K562 (cell line): ENCODE data around the gene DIP2C. TPM values are rescaled to one million over a fixed set of nuclear protein-coding genes. Genes with fewer than 3 reads are reported as not detected.

Experiments
- ATAC-seq: fragments of 200-7000 bp; cut with Tn5 transposase; 3 replicates; pipeline ENCODE4 v1.9.1; 2020; ENCODE audit warnings: moderate library complexity
- BruUV-seq: library from RNA; stranded (reverse); fragments of 400-500 nt; replicated peaks from 2 replicates; lab custom pipeline; 2021; lab: Mats Ljungman, UMichigan
- CTCF ChIA-PET: fragments of 300-600 bp; formaldehyde crosslinking; extraction: SDS; loops from one replicate; lab custom pipeline; 2021; ENCODE audit warnings: low intra/inter-chr PET ratio; lab: Yijun Ruan, JAX
- POLR2A ChIA-PET: fragments of 300-600, 350-650 bp; sonication (Branson Sonifier 250); formaldehyde crosslinking; extraction: SDS; loops from one replicate; lab custom pipeline; 2021; ENCODE audit warnings: antibody characterized with exemption, inconsistent platforms; lab: Yijun Ruan, JAX
- DNase-seq, 4 experiments: peaks; one replicate each; pipeline versions ENCODE4 v3.0.0 to v3.0.0-alpha.2; 2011 to 2018; ENCODE audit warnings: low spot score in 3 of 4, mixed read lengths in 3 of 4; ENCODE audit errors: extremely low read depth in 1 of 4
- FAIRE-seq: peaks from 2 replicates; lab custom pipeline; 2011; peaks lifted over from hg19 to GRCh38; lab: Jason Lieb, UNC
- H2AFZ ChIP-seq: 2 replicates; pipeline ENCODE4 v1.6.0; 2011; ENCODE audit warnings: low read depth, low read length, control low read depth, inconsistent platforms
- H3K27ac ChIP-seq: fragments of 200-600 bp; 3 replicates; pipeline ENCODE4 v1.8.0; 2011; ENCODE audit warnings: low read depth, mild to moderate bottlenecking, control low read depth, inconsistent platforms, low read length, moderate library complexity, mixed read lengths; ENCODE audit errors: extremely low read depth
- H3K27me3 ChIP-seq, 2 experiments: fragments of 300-600 bp in 1 of 2; 2 replicates in 1 of 2; 3 replicates in 1 of 2; pipeline versions ENCODE4 v1.6.0 to v1.8.0; 2011; ENCODE audit warnings: inconsistent platforms in 2 of 2, low read length in 2 of 2, mild to moderate bottlenecking in 1 of 2, mixed read lengths in 1 of 2, moderate library complexity in 1 of 2; ENCODE audit not compliant: control insufficient read depth in 2 of 2, insufficient read depth in 2 of 2
- H3K36me3 ChIP-seq: fragments of 300-600 bp; 3 replicates; pipeline ENCODE4 v1.8.0; 2011; ENCODE audit warnings: mild to moderate bottlenecking, low read length, inconsistent platforms; ENCODE audit not compliant: control insufficient read depth, insufficient read depth
- H3K4me1 ChIP-seq, 2 experiments: fragments of 200-600 bp in 1 of 2; replicated peaks in 1 of 2; 2 replicates in 1 of 2; 3 replicates in 1 of 2; pipeline versions ENCODE4 v1.5.1 to v1.8.0; 2011; ENCODE audit warnings: inconsistent platforms in 2 of 2, low read length in 2 of 2, mild to moderate bottlenecking in 1 of 2, mixed read lengths in 1 of 2, moderate library complexity in 1 of 2; ENCODE audit not compliant: control insufficient read depth in 2 of 2, insufficient read depth in 2 of 2
- H3K4me2 ChIP-seq: 2 replicates; pipeline ENCODE4 v1.6.1; 2011; ENCODE audit warnings: low read length, control low read depth, inconsistent platforms, mixed read lengths; ENCODE audit not compliant: insufficient read depth
- H3K4me3 ChIP-seq: fragments of 200-600 bp; sonication (generic), shearing (Covaris generic); 2 replicates; pipeline ENCODE4 v1.5.1; 2016; ENCODE audit warnings: control low read depth, inconsistent platforms
- H3K79me2 ChIP-seq: fragments of 200-600 bp; 3 replicates; pipeline ENCODE4 v1.8.0; 2011; ENCODE audit warnings: low read length, inconsistent platforms; ENCODE audit not compliant: control insufficient read depth, insufficient read depth
- H3K9ac ChIP-seq, 2 experiments: 2 replicates each; pipeline versions ENCODE4 v1.6.0 to v1.6.1; 2011; ENCODE audit warnings: low read depth in 2 of 2, low read length in 2 of 2, control low read depth in 1 of 2, inconsistent platforms in 1 of 2, mild to moderate bottlenecking in 1 of 2, mixed read lengths in 1 of 2; ENCODE audit not compliant: insufficient read depth in 1 of 2
- H3K9me1 ChIP-seq: one replicate; pipeline ENCODE4 v1.6.0; 2011; ENCODE audit warnings: inconsistent platforms, mild to moderate bottlenecking, low read length, moderate library complexity; ENCODE audit not compliant: control insufficient read depth, insufficient read depth
- H3K9me3 ChIP-seq: replicated peaks from 2 replicates; pipeline ENCODE4 v1.5.1; 2011; ENCODE audit warnings: low read depth, low read length, inconsistent platforms; ENCODE audit not compliant: control insufficient read depth, insufficient read depth
- H4K20me1 ChIP-seq: replicated peaks from 2 replicates; pipeline ENCODE4 v1.6.1; 2011; ENCODE audit warnings: low read length, inconsistent platforms, mixed read lengths; ENCODE audit not compliant: control insufficient read depth, insufficient read depth
- ADNP ChIP-seq: fragments of 200-800 bp; sonication (Bioruptor generic); IDR thresholded peaks from 2 replicates; pipeline ENCODE4 v1.6.1; 2016; ENCODE audit warnings: missing genetic modification characterization, missing compliant biosample characterization
- AFF1 ChIP-seq, 2 experiments: fragments of 450-650 bp; IDR thresholded peaks; 2 replicates each; pipeline ENCODE4 v1.6.1; 2018; ENCODE audit warnings: mild to moderate bottlenecking in 2 of 2, low read depth in 1 of 2; ENCODE audit not compliant: partially characterized antibody in 2 of 2
- ATF1 ChIP-seq, 2 experiments: fragments of 450-650 bp in 1 of 2; IDR thresholded peaks; 2 replicates each; pipeline ENCODE4 v1.6.1; 2016; ENCODE audit warnings: missing compliant biosample characterization in 1 of 2, missing genetic modification characterization in 1 of 2
- CSDE1 ChIP-seq, 2 experiments: fragments of 450-650 bp; IDR thresholded peaks; 2 replicates each; pipeline ENCODE4 v1.6.1; 2016; ENCODE audit warnings: mild to moderate bottlenecking in 1 of 2
- DACH1 ChIP-seq: fragments of 450-650 bp; IDR thresholded peaks from 2 replicates; pipeline ENCODE4 v1.6.1; 2018; ENCODE audit not compliant: partially characterized antibody
- FOXK2 ChIP-seq, 2 experiments: fragments of 450-650 bp; IDR thresholded peaks in 1 of 2; conservative IDR thresholded peaks in 1 of 2; 2 replicates each; pipeline ENCODE4 v1.6.1; 2016; ENCODE audit warnings: low read depth in 2 of 2, mild to moderate bottlenecking in 1 of 2
- RBM34 ChIP-seq: fragments of 200-400 bp; formaldehyde crosslinking; IDR thresholded peaks from 2 replicates; pipeline ENCODE4 v1.6.1; 2018; ENCODE audit warnings: low read length, borderline replicate concordance; ENCODE audit not compliant: insufficient read depth
- SIN3B ChIP-seq: fragments of 450-650 bp; IDR thresholded peaks from 2 replicates; pipeline ENCODE4 v1.6.1; 2017; ENCODE audit warnings: low read depth, mild to moderate bottlenecking, moderate library complexity
- ZFP1 ChIP-seq: fragments of 450-650 bp; formaldehyde crosslinking; IDR thresholded peaks from 2 replicates; pipeline ENCODE4 v1.4.0; 2020; ENCODE audit warnings: mild to moderate bottlenecking, mixed read lengths
- WGBS: fragments of 100-300 bp; shearing (Covaris generic); methylation state at CpG from one replicate; pipeline ENCODE4 v1.1.6; 2016; ENCODE audit warnings: low coverage, mixed read lengths; ENCODE audit not compliant: insufficient coverage; ENCODE audit errors: missing lambda C conversion rate; 5-methylcytosine and 5-hydroxymethylcytosine counted together
- in situ Hi-C: fragments of 300-500 bp; cut with MboI; formaldehyde crosslinking; loops from 4 replicates; pipeline ENCODE4 v1.15.0; 2018; ENCODE audit warnings: inconsistent platforms, mixed read lengths
- intact Hi-C: fragments of 100-400 bp; cut with micrococcal nuclease; formaldehyde crosslinking; loops from 2 replicates; pipeline ENCODE4 v1.14.2; 2022
- polyA plus RNA-seq, 8 experiments: library from polyadenylated mRNA; depleted of rRNA in 4 of 8; stranded (reverse) in 5 of 8; unstranded in 3 of 8; fragments of >200 nt; fragmentation: Nextera tagmentation in 2 of 8; fragmentation: Illumina TruSeq in 1 of 8; extraction: Ambion mirVana in 2 of 8; extraction: Trizol in 1 of 8; gene quantifications; 2 replicates each; pipeline versions ENCODE4 v1.2.1 to v1.2.3, GENCODE V29; 2011 to 2014; ENCODE audit warnings: inconsistent platforms in 1 of 8, missing spikeins in 1 of 8
- total RNA-seq, 7 experiments: library from RNA; depleted of rRNA in 6 of 7; stranded (reverse); fragments of >200 nt in 6 of 7; fragmentation: Illumina TruSeq in 2 of 7; extraction: Trizol in 2 of 7; gene quantifications; 2 replicates each; pipeline versions ENCODE4 v1.2.1 to v1.2.3, GENCODE V29; 2011 to 2021; ENCODE audit warnings: low replicate concordance in 1 of 7
- TF ChIP-seq, protein P1 (sequence below), 2 experiments: fragments of 450-650 bp in 1 of 2; IDR thresholded peaks; 2 replicates each; pipeline ENCODE4 v1.6.1; 2011 to 2017; ENCODE audit warnings: low read depth in 2 of 2, antibody characterized with exemption in 1 of 2, borderline replicate concordance in 1 of 2, low read length in 1 of 2, mild to moderate bottlenecking in 1 of 2, mixed read lengths in 1 of 2; ENCODE audit not compliant: control insufficient read depth in 1 of 2

The DIP2C gene
- total and polyA plus RNA-seq, 9 of the 15 experiments (the other 6 are each of a cell fraction or from before 2014, with no cell fraction given) = 0.01 TPM; not detected in 8

DNA sequence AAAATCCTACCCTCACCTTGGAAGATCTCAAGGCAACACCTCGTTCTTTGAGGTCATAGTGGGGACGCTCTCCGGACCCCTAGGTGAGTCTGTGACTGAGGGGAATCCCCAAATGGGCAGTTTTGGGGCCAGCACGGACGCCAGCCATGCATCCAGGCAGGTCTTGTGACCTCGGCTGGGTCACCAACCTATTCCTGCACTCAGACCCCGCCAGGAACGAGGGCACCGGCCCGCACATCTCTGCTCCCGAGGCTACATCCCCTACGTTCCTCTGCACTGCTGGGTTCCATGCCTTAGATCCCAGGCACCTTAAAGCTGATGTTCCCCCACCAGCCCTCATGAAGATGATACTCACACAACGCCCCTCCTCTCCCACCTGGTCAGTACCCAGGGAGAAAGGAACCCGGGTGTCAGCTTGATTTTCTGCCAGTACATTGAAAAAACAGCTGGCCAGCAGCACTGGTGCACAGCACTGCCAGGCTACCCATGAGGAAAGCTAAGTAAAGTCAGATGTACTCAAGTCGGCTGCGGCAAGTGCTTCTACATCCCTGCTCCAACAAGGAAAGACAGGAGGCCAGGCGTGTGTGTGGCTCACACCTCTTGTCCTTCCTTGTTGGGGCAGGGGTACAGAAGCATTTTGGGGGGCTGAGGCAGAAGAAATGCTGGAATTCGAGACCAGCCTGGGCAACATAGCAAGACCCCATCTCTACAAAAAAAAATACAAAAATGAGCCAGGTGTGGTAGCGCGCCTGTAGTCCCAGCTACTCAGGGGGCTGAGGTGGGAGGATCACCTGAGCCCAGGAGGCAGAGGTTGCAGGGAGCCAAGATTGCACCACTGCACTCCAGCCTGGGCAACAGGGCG lies 48.1 kb downstream of the DIP2C start (continued):
- TF ChIP-seq AFF1 (IDR thresholded peaks at IDR 0.05; ENCODE audit: low read depth in 1 of 2, partially characterized antibody in 2 of 2) = no peak
- no peak for TF ChIP-seq DACH1
- TF ChIP-seq RBM34 = no peak
- no peak for TF ChIP-seq SIN3B
- no peak for TF ChIP-seq FOXK2 (conservative IDR thresholded peaks at IDR 0.05 in 1 of 2, IDR thresholded peaks at IDR 0.05 in 1 of 2; ENCODE audit: low read depth in 2 of 2)
- TF ChIP-seq, all 486 proteins: peak for 0

DNA sequence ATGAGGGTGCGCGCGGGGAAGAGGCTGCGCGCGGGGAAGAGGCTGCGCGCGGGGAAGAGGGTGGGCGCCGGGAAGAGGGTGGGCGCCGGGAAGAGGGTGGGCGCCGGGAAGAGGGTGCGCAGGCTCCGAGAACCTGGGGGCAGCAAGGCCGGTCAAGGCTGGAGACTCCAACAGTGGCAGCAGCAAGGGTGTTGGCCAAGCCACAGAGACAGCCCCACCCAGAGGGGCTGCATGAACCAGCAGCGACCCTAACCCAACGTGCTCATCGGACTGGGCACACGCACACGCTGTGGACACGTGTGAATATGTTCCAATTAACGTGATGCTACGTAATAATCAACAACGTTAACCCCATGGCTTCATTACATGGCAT lies 48.8 kb downstream of the DIP2C start:
- H3K9me1 ChIP-seq = no peaks in the 10 kb centered on the region
- no peak overlapping the region for H3K4me3 ChIP-seq
- no peak overlapping the region for H3K27ac ChIP-seq
- in situ Hi-C loops = no loop called here
- no peaks in the 10 kb centered on the region for H3K79me2 ChIP-seq
- no peak for ATAC-seq
- 1% methylated on average over 14 of the region's 27 CpGs for WGBS
- intact Hi-C loops = no loop called here
- H4K20me1 ChIP-seq = 0 out of 2 replicates have a peak, but pooled peaks cover 3% of the 10 kb centered on the region
- H3K9ac ChIP-seq = no peak overlapping the region
- H3K27me3 ChIP-seq = peaks cover 35 to 58% of the 10 kb centered on the region in 2 experiments
- peaks cover 0 to 4% of the 10 kb centered on the region in 2 experiments; a peak in 2 of 5 replicates for H3K4me1 ChIP-seq
- ChIA-PET CTCF (no interaction called here), POLR2A (no interaction called here)
- H3K4me2 ChIP-seq = no peak overlapping the region
- no peaks in the 10 kb centered on the region for H3K36me3 ChIP-seq
- no peak for DNase-seq
- FAIRE-seq = no peak
- BruUV-seq = no TSS peak
- no peaks in the 10 kb centered on the region; the same call in none of the 2 replicates for H3K9me3 ChIP-seq
- no peak overlapping the region for H2AFZ ChIP-seq
- TF ChIP-seq ATF1 (CRISPR knock-in tag; IDR thresholded peaks at IDR 0.05) (no peak), ATF1 (tag; IDR thresholded peaks at IDR 0.05) (no peak), CSDE1 (IDR thresholded peaks at IDR 0.05) (no peak), ADNP (no peak), ZFP1 (CRISPR knock-in tag) (no peak)
- TF ChIP-seq, protein P1, sequence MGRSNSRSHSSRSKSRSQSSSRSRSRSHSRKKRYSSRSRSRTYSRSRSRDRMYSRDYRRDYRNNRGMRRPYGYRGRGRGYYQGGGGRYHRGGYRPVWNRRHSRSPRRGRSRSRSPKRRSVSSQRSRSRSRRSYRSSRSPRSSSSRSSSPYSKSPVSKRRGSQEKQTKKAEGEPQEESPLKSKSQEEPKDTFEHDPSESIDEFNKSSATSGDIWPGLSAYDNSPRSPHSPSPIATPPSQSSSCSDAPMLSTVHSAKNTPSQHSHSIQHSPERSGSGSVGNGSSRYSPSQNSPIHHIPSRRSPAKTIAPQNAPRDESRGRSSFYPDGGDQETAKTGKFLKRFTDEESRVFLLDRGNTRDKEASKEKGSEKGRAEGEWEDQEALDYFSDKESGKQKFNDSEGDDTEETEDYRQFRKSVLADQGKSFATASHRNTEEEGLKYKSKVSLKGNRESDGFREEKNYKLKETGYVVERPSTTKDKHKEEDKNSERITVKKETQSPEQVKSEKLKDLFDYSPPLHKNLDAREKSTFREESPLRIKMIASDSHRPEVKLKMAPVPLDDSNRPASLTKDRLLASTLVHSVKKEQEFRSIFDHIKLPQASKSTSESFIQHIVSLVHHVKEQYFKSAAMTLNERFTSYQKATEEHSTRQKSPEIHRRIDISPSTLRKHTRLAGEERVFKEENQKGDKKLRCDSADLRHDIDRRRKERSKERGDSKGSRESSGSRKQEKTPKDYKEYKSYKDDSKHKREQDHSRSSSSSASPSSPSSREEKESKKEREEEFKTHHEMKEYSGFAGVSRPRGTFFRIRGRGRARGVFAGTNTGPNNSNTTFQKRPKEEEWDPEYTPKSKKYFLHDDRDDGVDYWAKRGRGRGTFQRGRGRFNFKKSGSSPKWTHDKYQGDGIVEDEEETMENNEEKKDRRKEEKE (IDR thresholded peaks at IDR 0.05; ENCODE audit: borderline replicate concordance in 1 of 2, control insufficient read depth in 1 of 2, low read depth in 2 of 2, low read length in 1 of 2) = no peak
